Liver (tissue), 3 donors: ENCODE measurements around the gene CEP20.

ENCODE experiments used
- EGR1 ChIP-seq, 2 donors: IDR thresholded peaks; 2 replicates each; pipeline ENCODE4 v1.6.1; 2016 to 2018; ENCODE audit warnings: antibody characterized with exemption in 2 of 2, low read depth in 2 of 2
- JUND ChIP-seq, 2 donors: IDR thresholded peaks; 2 replicates each; pipeline ENCODE4 v1.6.1; 2016; ENCODE audit warnings: antibody characterized with exemption in 2 of 2
- RAD21 ChIP-seq, 2 donors: IDR thresholded peaks; 2 replicates each; pipeline ENCODE4 v1.6.1; 2016; ENCODE audit warnings: antibody characterized with exemption in 2 of 2, mild to moderate bottlenecking in 2 of 2
- RXRA ChIP-seq, 2 donors: IDR thresholded peaks; 2 replicates each; pipeline ENCODE4 v1.6.1; 2017 to 2018; ENCODE audit warnings: antibody characterized with exemption in 2 of 2, mild to moderate bottlenecking in 1 of 2
- SP1 ChIP-seq: IDR thresholded peaks from 2 replicates; pipeline ENCODE4 v1.6.1; 2018; ENCODE audit warnings: antibody characterized with exemption, mild to moderate bottlenecking
- TF ChIP-seq, protein P1 (sequence below): fragments of 150-350 bp; IDR thresholded peaks from 2 replicates; pipeline ENCODE4 v1.5.1; 2017; ENCODE audit warnings: improper control_type of control experiment, low read depth, low read length; ENCODE audit not compliant: missing input control
- TF ChIP-seq, protein P2 (sequence below): IDR thresholded peaks from 2 replicates; pipeline ENCODE4 v1.6.1; 2016; ENCODE audit warnings: antibody characterized with exemption
- TF ChIP-seq, protein P3 (sequence below): IDR thresholded peaks from 2 replicates; pipeline ENCODE4 v1.6.1; 2016; ENCODE audit warnings: antibody characterized with exemption
- TF ChIP-seq, protein P4 (sequence below): IDR thresholded peaks from 2 replicates; pipeline ENCODE4 v1.6.1; 2016; ENCODE audit warnings: antibody characterized with exemption, mild to moderate bottlenecking
- donor health status: healthy.
- donor health status: healthy.

DNA sequence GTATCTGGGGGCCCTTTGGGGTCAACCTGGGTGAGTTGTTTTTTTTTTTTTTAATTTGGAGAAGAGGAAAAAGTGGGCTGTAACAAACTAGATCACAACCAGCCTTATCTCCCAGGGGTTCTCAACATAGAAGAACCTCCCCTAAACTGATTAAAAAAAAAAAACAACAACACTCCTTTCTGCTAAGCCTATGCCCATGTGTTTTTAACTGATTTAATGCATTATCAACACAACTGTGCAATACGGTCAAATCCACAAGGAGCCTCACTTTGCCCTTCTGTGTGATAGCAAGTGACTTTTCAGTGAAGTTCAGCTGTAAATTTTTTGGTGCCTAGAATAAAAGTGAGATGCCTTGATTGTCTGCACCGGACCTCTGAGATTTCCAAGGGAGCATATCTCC lies 32.2 kb downstream of the CEP20 start:
- TF ChIP-seq, protein P1, sequence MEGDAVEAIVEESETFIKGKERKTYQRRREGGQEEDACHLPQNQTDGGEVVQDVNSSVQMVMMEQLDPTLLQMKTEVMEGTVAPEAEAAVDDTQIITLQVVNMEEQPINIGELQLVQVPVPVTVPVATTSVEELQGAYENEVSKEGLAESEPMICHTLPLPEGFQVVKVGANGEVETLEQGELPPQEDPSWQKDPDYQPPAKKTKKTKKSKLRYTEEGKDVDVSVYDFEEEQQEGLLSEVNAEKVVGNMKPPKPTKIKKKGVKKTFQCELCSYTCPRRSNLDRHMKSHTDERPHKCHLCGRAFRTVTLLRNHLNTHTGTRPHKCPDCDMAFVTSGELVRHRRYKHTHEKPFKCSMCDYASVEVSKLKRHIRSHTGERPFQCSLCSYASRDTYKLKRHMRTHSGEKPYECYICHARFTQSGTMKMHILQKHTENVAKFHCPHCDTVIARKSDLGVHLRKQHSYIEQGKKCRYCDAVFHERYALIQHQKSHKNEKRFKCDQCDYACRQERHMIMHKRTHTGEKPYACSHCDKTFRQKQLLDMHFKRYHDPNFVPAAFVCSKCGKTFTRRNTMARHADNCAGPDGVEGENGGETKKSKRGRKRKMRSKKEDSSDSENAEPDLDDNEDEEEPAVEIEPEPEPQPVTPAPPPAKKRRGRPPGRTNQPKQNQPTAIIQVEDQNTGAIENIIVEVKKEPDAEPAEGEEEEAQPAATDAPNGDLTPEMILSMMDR = no peak
- TF ChIP-seq EGR1 (IDR thresholded peaks at IDR 0.05; ENCODE audit: low read depth in 2 of 2) (no peak), RXRA (IDR thresholded peaks at IDR 0.05) (no peak), RAD21 (IDR thresholded peaks at IDR 0.05) (no peak), JUND (IDR thresholded peaks at IDR 0.05) (no peak), SP1 (no peak)
- TF ChIP-seq, protein P2, sequence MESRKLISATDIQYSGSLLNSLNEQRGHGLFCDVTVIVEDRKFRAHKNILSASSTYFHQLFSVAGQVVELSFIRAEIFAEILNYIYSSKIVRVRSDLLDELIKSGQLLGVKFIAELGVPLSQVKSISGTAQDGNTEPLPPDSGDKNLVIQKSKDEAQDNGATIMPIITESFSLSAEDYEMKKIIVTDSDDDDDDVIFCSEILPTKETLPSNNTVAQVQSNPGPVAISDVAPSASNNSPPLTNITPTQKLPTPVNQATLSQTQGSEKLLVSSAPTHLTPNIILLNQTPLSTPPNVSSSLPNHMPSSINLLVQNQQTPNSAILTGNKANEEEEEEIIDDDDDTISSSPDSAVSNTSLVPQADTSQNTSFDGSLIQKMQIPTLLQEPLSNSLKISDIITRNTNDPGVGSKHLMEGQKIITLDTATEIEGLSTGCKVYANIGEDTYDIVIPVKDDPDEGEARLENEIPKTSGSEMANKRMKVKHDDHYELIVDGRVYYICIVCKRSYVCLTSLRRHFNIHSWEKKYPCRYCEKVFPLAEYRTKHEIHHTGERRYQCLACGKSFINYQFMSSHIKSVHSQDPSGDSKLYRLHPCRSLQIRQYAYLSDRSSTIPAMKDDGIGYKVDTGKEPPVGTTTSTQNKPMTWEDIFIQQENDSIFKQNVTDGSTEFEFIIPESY = no peak
- TF ChIP-seq, protein P3, sequence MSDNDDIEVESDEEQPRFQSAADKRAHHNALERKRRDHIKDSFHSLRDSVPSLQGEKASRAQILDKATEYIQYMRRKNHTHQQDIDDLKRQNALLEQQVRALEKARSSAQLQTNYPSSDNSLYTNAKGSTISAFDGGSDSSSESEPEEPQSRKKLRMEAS = no peak
- TF ChIP-seq, protein P4, sequence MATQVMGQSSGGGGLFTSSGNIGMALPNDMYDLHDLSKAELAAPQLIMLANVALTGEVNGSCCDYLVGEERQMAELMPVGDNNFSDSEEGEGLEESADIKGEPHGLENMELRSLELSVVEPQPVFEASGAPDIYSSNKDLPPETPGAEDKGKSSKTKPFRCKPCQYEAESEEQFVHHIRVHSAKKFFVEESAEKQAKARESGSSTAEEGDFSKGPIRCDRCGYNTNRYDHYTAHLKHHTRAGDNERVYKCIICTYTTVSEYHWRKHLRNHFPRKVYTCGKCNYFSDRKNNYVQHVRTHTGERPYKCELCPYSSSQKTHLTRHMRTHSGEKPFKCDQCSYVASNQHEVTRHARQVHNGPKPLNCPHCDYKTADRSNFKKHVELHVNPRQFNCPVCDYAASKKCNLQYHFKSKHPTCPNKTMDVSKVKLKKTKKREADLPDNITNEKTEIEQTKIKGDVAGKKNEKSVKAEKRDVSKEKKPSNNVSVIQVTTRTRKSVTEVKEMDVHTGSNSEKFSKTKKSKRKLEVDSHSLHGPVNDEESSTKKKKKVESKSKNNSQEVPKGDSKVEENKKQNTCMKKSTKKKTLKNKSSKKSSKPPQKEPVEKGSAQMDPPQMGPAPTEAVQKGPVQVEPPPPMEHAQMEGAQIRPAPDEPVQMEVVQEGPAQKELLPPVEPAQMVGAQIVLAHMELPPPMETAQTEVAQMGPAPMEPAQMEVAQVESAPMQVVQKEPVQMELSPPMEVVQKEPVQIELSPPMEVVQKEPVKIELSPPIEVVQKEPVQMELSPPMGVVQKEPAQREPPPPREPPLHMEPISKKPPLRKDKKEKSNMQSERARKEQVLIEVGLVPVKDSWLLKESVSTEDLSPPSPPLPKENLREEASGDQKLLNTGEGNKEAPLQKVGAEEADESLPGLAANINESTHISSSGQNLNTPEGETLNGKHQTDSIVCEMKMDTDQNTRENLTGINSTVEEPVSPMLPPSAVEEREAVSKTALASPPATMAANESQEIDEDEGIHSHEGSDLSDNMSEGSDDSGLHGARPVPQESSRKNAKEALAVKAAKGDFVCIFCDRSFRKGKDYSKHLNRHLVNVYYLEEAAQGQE = no peak
